Hepatocyte (in vitro differentiated cells): Measurements from ENCODE around the gene ALKBH7. TPM values are rescaled to one million over a fixed set of nuclear protein-coding genes. Genes with fewer than 3 reads are reported as not detected.
A peak's percentile ranks its signal among the peaks of the same experiment; 100 is the strongest.

Experiments used
- DNase-seq: peaks from one replicate; pipeline ENCODE4 v3.0.0-alpha.2; 2016; ENCODE audit warnings: low spot score
- H2AFZ ChIP-seq: fragments of 200-600 bp; sonication (generic); 2 replicates; pipeline ENCODE4 v1.6.0; 2016; ENCODE audit warnings: antibody characterized with exemption, mild to moderate bottlenecking
- H3K27ac ChIP-seq: fragments of 200-600 bp; sonication (generic); 2 replicates; pipeline ENCODE4 v1.5.1; 2016; ENCODE audit warnings: mild to moderate bottlenecking
- H3K27me3 ChIP-seq: fragments of 200-600 bp; sonication (generic); 2 replicates; pipeline ENCODE4 v1.6.1; 2016
- H3K36me3 ChIP-seq: fragments of 200-600 bp; sonication (generic); replicated peaks from 2 replicates; pipeline ENCODE4 v1.5.1; 2016; ENCODE audit warnings: low read depth; ENCODE audit not compliant: insufficient read depth
- H3K4me1 ChIP-seq: fragments of 200-600 bp; sonication (generic); 2 replicates; pipeline ENCODE4 v1.5.1; 2016; ENCODE audit warnings: mild to moderate bottlenecking, moderate library complexity; ENCODE audit not compliant: insufficient read depth
- H3K4me2 ChIP-seq: fragments of 200-600 bp; sonication (generic); 2 replicates; pipeline ENCODE4 v1.6.0; 2016
- H3K4me3 ChIP-seq: fragments of 200-600 bp; sonication (generic); 2 replicates; pipeline ENCODE4 v1.5.1; 2016; ENCODE audit warnings: mild to moderate bottlenecking
- H3K79me2 ChIP-seq: fragments of 200-600 bp; sonication (generic); 2 replicates; pipeline ENCODE4 v1.6.0; 2017; ENCODE audit warnings: mild to moderate bottlenecking
- H3K9me2 ChIP-seq: fragments of 200-600 bp; sonication (generic); replicated peaks from 2 replicates; pipeline ENCODE4 v1.6.0; 2017; ENCODE audit warnings: mild to moderate bottlenecking; ENCODE audit not compliant: insufficient read depth
- H3K9me3 ChIP-seq: fragments of 200-600 bp; sonication (generic); 2 replicates; pipeline ENCODE4 v1.5.1; 2016; ENCODE audit warnings: low read depth, mild to moderate bottlenecking
- H4K20me1 ChIP-seq: fragments of 200-600 bp; sonication (generic); 2 replicates; pipeline ENCODE4 v1.6.0; 2016; ENCODE audit warnings: mild to moderate bottlenecking; ENCODE audit not compliant: insufficient read depth, poor library complexity, severe bottlenecking
- EZH2 ChIP-seq: fragments of 200-600 bp; sonication (generic); IDR thresholded peaks from 2 replicates; pipeline ENCODE4 v1.6.1; 2016; ENCODE audit warnings: antibody characterized with exemption, mild to moderate bottlenecking, borderline replicate concordance
- EZH2phosphoT487 ChIP-seq: fragments of 200-600 bp; sonication (generic); IDR thresholded peaks from one replicate; pipeline ENCODE4 v1.6.1; 2018; ENCODE audit warnings: antibody characterized with exemption, mild to moderate bottlenecking, low read depth, moderate library complexity; ENCODE audit not compliant: unreplicated experiment, severe bottlenecking
- WGBS: methylation state at CpG from one replicate; pipeline ENCODE4 v1.1.6; 2016; ENCODE audit warnings: low lambda C conversion rate; ENCODE audit errors: missing lambda C conversion rate; 5-methylcytosine and 5-hydroxymethylcytosine counted together
- microRNA-seq: library from miRNA; unstranded; fragments of <30 nt; microRNA quantifications from one replicate; pipeline ENCODE4, GENCODE V29; 2017
- polyA plus RNA-seq: library from polyadenylated mRNA; unstranded; fragments of >200 nt; fragmentation: Nextera tagmentation; extraction: Ambion mirVana; gene quantifications from 2 replicates; pipeline ENCODE4 v1.2.1, GENCODE V29; 2016
- small RNA-seq: library from RNA; depleted of rRNA; stranded (forward); fragments of <200 nt; gene quantifications from one replicate; pipeline ENCODE3, GENCODE V24; 2014
- total RNA-seq: library from RNA; depleted of rRNA; stranded (reverse); fragments of >200 nt; gene quantifications from 2 replicates; pipeline ENCODE4 v1.2.3, GENCODE V29; 2014
- TF ChIP-seq, protein P1 (sequence below): fragments of 200-600 bp; sonication (generic); IDR thresholded peaks from 2 replicates; pipeline ENCODE4 v1.5.1; 2016; ENCODE audit warnings: antibody characterized with exemption, mild to moderate bottlenecking; ENCODE audit not compliant: poor library complexity

The ALKBH7 gene
- total and polyA plus RNA-seq, 2 experiments from 2014 or later: 45.3 to 99.3 TPM

DNA sequence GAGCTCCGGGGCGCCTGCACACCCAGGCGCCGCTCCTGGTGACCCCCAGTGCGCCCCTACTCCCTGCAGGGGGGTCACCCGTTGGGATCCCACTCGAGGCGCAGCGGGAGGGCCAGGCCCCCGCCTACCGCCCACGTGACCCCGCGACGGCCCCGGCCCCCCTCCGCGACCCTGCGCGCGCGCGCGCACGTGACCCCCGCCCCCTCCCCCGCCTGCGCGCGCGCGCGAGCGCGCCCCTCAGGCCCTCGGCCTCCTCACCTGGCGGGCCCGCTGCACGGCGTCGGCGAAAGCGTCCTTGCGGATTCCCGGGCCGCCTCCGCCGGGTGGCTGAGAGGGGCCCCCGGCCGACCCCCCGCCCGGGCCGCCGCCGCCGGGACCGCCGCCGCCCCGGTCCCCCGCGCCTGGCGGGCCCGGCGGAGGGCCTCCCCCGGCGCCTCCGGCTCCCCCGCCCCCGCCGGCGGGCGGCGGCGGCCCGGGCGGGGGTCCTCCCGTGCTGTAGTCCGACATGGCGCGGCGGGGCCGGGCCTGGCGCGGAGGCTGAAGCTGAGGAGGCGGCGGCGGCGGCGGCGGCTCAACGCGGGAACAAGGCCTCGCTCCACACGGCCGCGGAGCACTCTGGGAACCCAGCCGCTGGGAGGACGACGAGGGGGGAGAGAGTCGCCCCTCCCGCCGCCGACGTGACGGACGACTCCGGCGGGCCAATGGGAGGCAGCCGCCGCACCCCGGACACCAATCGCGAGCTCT, 51.8 kb downstream of the ALKBH7 start, which contains the start of gene KHSRP:
TSS of gene KHSRP (minus strand) at position 617 of the 744 bp plus-strand sequence. CDS start at position 507, 110 bp downstream.
- Histone ChIP-seq H3K4me1 (peaks cover 11% of the 10 kb centered on the region), H3K4me3 (peak within 1 kb of the TSS; percentile 89), H3K9me2 (no peaks in the 10 kb centered on the region), H3K79me2 (peaks cover 47% of the 10 kb centered on the region), H3K9me3 (no peaks in the 10 kb centered on the region), H3K27me3 (no peaks in the 10 kb centered on the region), H3K4me2 (peak within 1 kb of the TSS; percentile 94), H3K36me3 (no peaks in the 10 kb centered on the region), H2AFZ (peak within 1 kb of the TSS; percentile 49), H3K27ac (peak within 1 kb of the TSS; percentile 84), H4K20me1 (peaks cover 47% of the 10 kb centered on the region)
- WGBS: 3% methylated on average over 19 of the region's 114 CpGs
- TF ChIP-seq EZH2: no peak
- TF ChIP-seq, protein P1, sequence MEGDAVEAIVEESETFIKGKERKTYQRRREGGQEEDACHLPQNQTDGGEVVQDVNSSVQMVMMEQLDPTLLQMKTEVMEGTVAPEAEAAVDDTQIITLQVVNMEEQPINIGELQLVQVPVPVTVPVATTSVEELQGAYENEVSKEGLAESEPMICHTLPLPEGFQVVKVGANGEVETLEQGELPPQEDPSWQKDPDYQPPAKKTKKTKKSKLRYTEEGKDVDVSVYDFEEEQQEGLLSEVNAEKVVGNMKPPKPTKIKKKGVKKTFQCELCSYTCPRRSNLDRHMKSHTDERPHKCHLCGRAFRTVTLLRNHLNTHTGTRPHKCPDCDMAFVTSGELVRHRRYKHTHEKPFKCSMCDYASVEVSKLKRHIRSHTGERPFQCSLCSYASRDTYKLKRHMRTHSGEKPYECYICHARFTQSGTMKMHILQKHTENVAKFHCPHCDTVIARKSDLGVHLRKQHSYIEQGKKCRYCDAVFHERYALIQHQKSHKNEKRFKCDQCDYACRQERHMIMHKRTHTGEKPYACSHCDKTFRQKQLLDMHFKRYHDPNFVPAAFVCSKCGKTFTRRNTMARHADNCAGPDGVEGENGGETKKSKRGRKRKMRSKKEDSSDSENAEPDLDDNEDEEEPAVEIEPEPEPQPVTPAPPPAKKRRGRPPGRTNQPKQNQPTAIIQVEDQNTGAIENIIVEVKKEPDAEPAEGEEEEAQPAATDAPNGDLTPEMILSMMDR: no peak
- TF ChIP-seq EZH2phosphoT487: no peak
- peak; percentile 56 for DNase-seq

Small RNAs within 50 kb of the gene (microRNA-seq; reads per million reads assigned to microRNA genes)
- gene MIR3940 (3.1 reads per million), gene MIR6790 (not detected), gene MIR6885 (4.9 reads per million, percentile 8 among the genes with 10 or more reads in this experiment)

Small RNAs within 50 kb of the gene (small RNA-seq; reads per million reads assigned to genes)
- gene MIR6790: not detected
- not detected for gene MIR6885

Other genes with a start within 250 kb of the ALKBH7 start
- not detected in 2 replicates for gene ACSBG2, start 237.1 kb upstream of the ALKBH7 start, total RNA-seq
- not detected in 2 replicates for gene ACSBG2, start 237.1 kb upstream of the ALKBH7 start, polyA plus RNA-seq
- gene MLLT1, start 92.8 kb upstream of the ALKBH7 start, total RNA-seq: 13.6 and 17.2 TPM in 2 replicates
- 22.9 and 23.3 TPM in 2 replicates for gene MLLT1, start 92.8 kb upstream of the ALKBH7 start, polyA plus RNA-seq
- not detected in 2 replicates for gene ACER1, start 39.2 kb upstream of the ALKBH7 start, total RNA-seq
- not detected in 2 replicates for gene ACER1, start 39.2 kb upstream of the ALKBH7 start, polyA plus RNA-seq
- gene CLPP, start 11.3 kb upstream of the ALKBH7 start, total RNA-seq: 52.8 and 69.5 TPM in 2 replicates
- gene CLPP, start 11.3 kb upstream of the ALKBH7 start, polyA plus RNA-seq: 93.6 and 106 TPM in 2 replicates
- 2.4 and 2.7 TPM in 2 replicates for gene PSPN, start 3.1 kb downstream of the ALKBH7 start, total RNA-seq
- gene PSPN, start 3.1 kb downstream of the ALKBH7 start, polyA plus RNA-seq: 1.5 and 2.7 TPM in 2 replicates
- gene GTF2F1, start 20.4 kb downstream of the ALKBH7 start, total RNA-seq: 47.5 and 52.1 TPM in 2 replicates
- gene GTF2F1, start 20.4 kb downstream of the ALKBH7 start, polyA plus RNA-seq: 40.0 and 44.6 TPM in 2 replicates
- 94.2 and 133 TPM in 2 replicates for gene KHSRP, start 52.0 kb downstream of the ALKBH7 start, total RNA-seq
- 196 and 202 TPM in 2 replicates for gene KHSRP, start 52.0 kb downstream of the ALKBH7 start, polyA plus RNA-seq
- 0.16 and 0.27 TPM in 2 replicates for gene SLC25A41, start 61.0 kb downstream of the ALKBH7 start, total RNA-seq
- gene SLC25A41, start 61.0 kb downstream of the ALKBH7 start, polyA plus RNA-seq: 0.50 TPM in 1 of 2 replicates, not detected in the other
- gene SLC25A23, start 87.0 kb downstream of the ALKBH7 start, total RNA-seq: 48.8 and 56.6 TPM in 2 replicates
- gene SLC25A23, start 87.0 kb downstream of the ALKBH7 start, polyA plus RNA-seq: 59.0 and 61.3 TPM in 2 replicates
- 71.4 and 75.5 TPM in 2 replicates for gene CRB3, start 91.5 kb downstream of the ALKBH7 start, total RNA-seq
- gene CRB3, start 91.5 kb downstream of the ALKBH7 start, polyA plus RNA-seq: 42.5 and 48.9 TPM in 2 replicates
- 0.48 and 1.5 TPM in 2 replicates for gene DENND1C, start 109.0 kb downstream of the ALKBH7 start, total RNA-seq
- gene DENND1C, start 109.0 kb downstream of the ALKBH7 start, polyA plus RNA-seq: 14.0 and 16.1 TPM in 2 replicates
- 1.2 and 4.4 TPM in 2 replicates for gene TUBB4A, start 129.5 kb downstream of the ALKBH7 start, total RNA-seq
- 7.3 and 7.9 TPM in 2 replicates for gene TUBB4A, start 129.5 kb downstream of the ALKBH7 start, polyA plus RNA-seq
- 2.3 and 2.6 TPM in 2 replicates for gene TNFSF9, start 158.2 kb downstream of the ALKBH7 start, total RNA-seq
- gene TNFSF9, start 158.2 kb downstream of the ALKBH7 start, polyA plus RNA-seq: 3.8 and 9.2 TPM in 2 replicates
- not detected in 2 replicates for gene CD70, start 218.4 kb downstream of the ALKBH7 start, total RNA-seq
- gene CD70, start 218.4 kb downstream of the ALKBH7 start, polyA plus RNA-seq: not detected in 2 replicates